Heart left ventricle (tissue), 13 donors: ENCODE measurements around the gene PIGP.

Experiments
- POLR2A ChIP-seq, 2 donors: fragments of 450-650 bp; IDR thresholded peaks; one replicate each; pipeline ENCODE4 v1.6.1; 2017; ENCODE audit warnings: antibody characterized with exemption in 2 of 2, mild to moderate bottlenecking in 2 of 2, moderate library complexity in 2 of 2
- TF ChIP-seq, protein P1 (sequence below), 12 donors: fragments of 200-600 bp; sonication (generic) in 4 of 12; IDR thresholded peaks; one replicate each; pipeline versions ENCODE4 v1.5.0 to v1.8.0; 2018 to 2022; ENCODE audit warnings: antibody characterized with exemption in 12 of 12, mild to moderate bottlenecking in 5 of 12
- donor health status: ischemic (EF 13 %, LVEDD 7.1; RV severe dilation, severe dysfunction).
- donor health status: DM: no; HTN: yes; CAD: no.
- donor health status: DM: no; HTN: no; CAD: no.
- donor health status: ischemic (EF 25% LVEDD 6.9; RV normal size, moderate dysfunction).
- donor health status: ischemic (EF 25% LVEDD 5.7; RV mildly dilated, moderate dysfunction).
- donor health status: ischemic (EF 35%, LVEDD 5.7; RV mildly dilated, moderate dysfunction).
- donor health status: nonischemic (EF 11% LVEDD 7.7; RV severe dilation, severe dysfunction).
- donor health status: DM: yes; HTN: yes; CAD: no.
- donor health status: PGD.
- donor health status: ischemic (EF 29% LVEDD 5.4; RV normal size, mild dysfunction).
- donor health status: nonischemic (EF 23%, LVEDD 6.1; RV moderate dilation, normal function).

GRCh38 chr21:37058261-37058660, 14.6 kb downstream of the PIGP start:
- TF ChIP-seq POLR2A (IDR thresholded peaks at IDR 0.05), result no peak
- TF ChIP-seq, protein P1, sequence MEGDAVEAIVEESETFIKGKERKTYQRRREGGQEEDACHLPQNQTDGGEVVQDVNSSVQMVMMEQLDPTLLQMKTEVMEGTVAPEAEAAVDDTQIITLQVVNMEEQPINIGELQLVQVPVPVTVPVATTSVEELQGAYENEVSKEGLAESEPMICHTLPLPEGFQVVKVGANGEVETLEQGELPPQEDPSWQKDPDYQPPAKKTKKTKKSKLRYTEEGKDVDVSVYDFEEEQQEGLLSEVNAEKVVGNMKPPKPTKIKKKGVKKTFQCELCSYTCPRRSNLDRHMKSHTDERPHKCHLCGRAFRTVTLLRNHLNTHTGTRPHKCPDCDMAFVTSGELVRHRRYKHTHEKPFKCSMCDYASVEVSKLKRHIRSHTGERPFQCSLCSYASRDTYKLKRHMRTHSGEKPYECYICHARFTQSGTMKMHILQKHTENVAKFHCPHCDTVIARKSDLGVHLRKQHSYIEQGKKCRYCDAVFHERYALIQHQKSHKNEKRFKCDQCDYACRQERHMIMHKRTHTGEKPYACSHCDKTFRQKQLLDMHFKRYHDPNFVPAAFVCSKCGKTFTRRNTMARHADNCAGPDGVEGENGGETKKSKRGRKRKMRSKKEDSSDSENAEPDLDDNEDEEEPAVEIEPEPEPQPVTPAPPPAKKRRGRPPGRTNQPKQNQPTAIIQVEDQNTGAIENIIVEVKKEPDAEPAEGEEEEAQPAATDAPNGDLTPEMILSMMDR (IDR thresholded peaks at IDR 0.05), result no peak
